GM12878 (cell line): ENCODE results near the gene C19orf44. TPM values are rescaled to one million over a fixed set of nuclear protein-coding genes. Genes with fewer than 3 reads are reported as not detected.

Experiments used
- ATAC-seq: fragments of 200-7000 bp; cut with Tn5 transposase; 3 replicates; pipeline ENCODE4 v1.9.1; 2020; ENCODE audit warnings: mild to moderate bottlenecking, moderate library complexity
- BruUV-seq: library from RNA; stranded (reverse); fragments of 400-500 nt; replicated peaks from 2 replicates; lab custom pipeline; 2021; lab: Mats Ljungman, UMichigan
- CTCF ChIA-PET: fragments of 300-600 bp; sonication (Branson Sonifier 250); formaldehyde crosslinking; extraction: SDS; loops from one replicate; lab custom pipeline; 2021; ENCODE audit warnings: inconsistent platforms; lab: Yijun Ruan, JAX
- POLR2A ChIA-PET: fragments of 350-600 bp; formaldehyde crosslinking; extraction: SDS; loops from one replicate; lab custom pipeline; 2021; ENCODE audit warnings: inconsistent platforms; lab: Charles Lee
- RAD21 ChIA-PET: fragments of 300-600 bp; sonication (Branson Sonifier 250); formaldehyde crosslinking; loops from one replicate; lab custom pipeline; 2023; ENCODE audit warnings: antibody characterized with exemption; ENCODE audit not compliant: unreplicated experiment; lab: Charles Lee
- SMC1A ChIA-PET: fragments of 300-600 bp; sonication (Branson Sonifier 250); formaldehyde crosslinking; loops from one replicate; lab custom pipeline; 2023; ENCODE audit not compliant: unreplicated experiment, uncharacterized antibody; lab: Charles Lee
- DNase-seq: peaks from one replicate; pipeline ENCODE4 v3.0.0-alpha.2; 2011; ENCODE audit warnings: low read depth, low spot score
- FAIRE-seq: peaks from 3 replicates; lab custom pipeline; 2011; peaks lifted over from hg19 to GRCh38; lab: Jason Lieb, UNC
- H2AFZ ChIP-seq: 2 replicates; pipeline ENCODE4 v1.6.0; 2011; ENCODE audit warnings: low read depth, low read length, control low read depth; ENCODE audit not compliant: control insufficient read depth
- H3K27ac ChIP-seq: 2 replicates; pipeline ENCODE4 v1.5.1; 2011; ENCODE audit warnings: control low read depth; ENCODE audit not compliant: control insufficient read depth, insufficient read depth
- H3K27me3 ChIP-seq, 2 experiments: replicated peaks in 1 of 2; 2 replicates each; pipeline versions ENCODE4 v1.6.0 to v1.6.1; 2011; ENCODE audit warnings: low read length in 1 of 2; ENCODE audit not compliant: control insufficient read depth in 2 of 2, insufficient read depth in 2 of 2
- H3K36me3 ChIP-seq, 2 experiments: 2 replicates each; pipeline ENCODE4 v1.5.1; 2011; ENCODE audit warnings: low read length in 1 of 2; ENCODE audit not compliant: control insufficient read depth in 2 of 2, insufficient read depth in 2 of 2
- H3K4me1 ChIP-seq: 2 replicates; pipeline ENCODE4 v1.6.1; 2011; ENCODE audit warnings: mild to moderate bottlenecking, low read length, moderate library complexity, mixed read lengths; ENCODE audit not compliant: control insufficient read depth, insufficient read depth
- H3K4me2 ChIP-seq: 2 replicates; pipeline ENCODE4 v1.6.0; 2011; ENCODE audit warnings: control low read depth; ENCODE audit not compliant: control insufficient read depth, insufficient read depth
- H3K4me3 ChIP-seq: fragments of 200-600 bp; sonication (generic); 2 replicates; pipeline ENCODE4 v1.5.1; 2016
- H3K79me2 ChIP-seq: 2 replicates; pipeline ENCODE4 v1.6.0; 2011; ENCODE audit warnings: low read length; ENCODE audit not compliant: control insufficient read depth, insufficient read depth
- H3K9ac ChIP-seq: 2 replicates; pipeline ENCODE4 v1.8.0; 2011; ENCODE audit warnings: low read length, control low read depth, mixed read lengths; ENCODE audit not compliant: control insufficient read depth, insufficient read depth
- H3K9me3 ChIP-seq: replicated peaks from 3 replicates; pipeline ENCODE4 v1.5.1; 2011; ENCODE audit warnings: mild to moderate bottlenecking, low read length; ENCODE audit not compliant: control insufficient read depth, insufficient read depth
- H4K20me1 ChIP-seq: 2 replicates; pipeline ENCODE4 v1.6.0; 2011; ENCODE audit not compliant: control insufficient read depth, insufficient read depth
- CREM ChIP-seq: IDR thresholded peaks from 2 replicates; pipeline ENCODE4 v1.6.1; 2014; ENCODE audit warnings: antibody characterized with exemption, low read depth
- KLF5 ChIP-seq: fragments of 450-650 bp; IDR thresholded peaks from 2 replicates; pipeline ENCODE4 v1.6.1; 2014; ENCODE audit warnings: mild to moderate bottlenecking; ENCODE audit not compliant: partially characterized antibody
- NR2F1 ChIP-seq: fragments of 450-650 bp; conservative IDR thresholded peaks from 2 replicates; pipeline ENCODE4 v1.6.1; 2017; ENCODE audit warnings: mild to moderate bottlenecking
- POLR2A ChIP-seq: IDR thresholded peaks from 2 replicates; pipeline ENCODE4 v1.6.1; 2011; ENCODE audit warnings: low read depth, mild to moderate bottlenecking, low read length
- POLR2AphosphoS5 ChIP-seq: IDR thresholded peaks from 2 replicates; pipeline ENCODE4 v1.6.1; 2011; ENCODE audit warnings: mild to moderate bottlenecking, low read length, inconsistent platforms
- SRF ChIP-seq, 2 experiments: IDR thresholded peaks; 2 replicates each; pipeline ENCODE4 v1.6.1; 2011; ENCODE audit warnings: low read depth in 2 of 2, low read length in 2 of 2, mild to moderate bottlenecking in 1 of 2, moderate library complexity in 1 of 2
- STAT3 ChIP-seq: IDR thresholded peaks from 2 replicates; pipeline ENCODE4 v1.6.1; 2011; ENCODE audit warnings: low read depth, low read length, improper control_type of control experiment
- ZNF622 ChIP-seq: fragments of 450-650 bp; IDR thresholded peaks from 2 replicates; pipeline ENCODE4 v1.6.1; 2017; ENCODE audit warnings: mild to moderate bottlenecking, inconsistent platforms
- WGBS: methylation state at CpG from one replicate; pipeline ENCODE4 v1.1.6; 2016; ENCODE audit warnings: low lambda C conversion rate; ENCODE audit not compliant: insufficient replicate concordance, insufficient coverage; ENCODE audit errors: missing lambda C conversion rate; 5-methylcytosine and 5-hydroxymethylcytosine counted together
- in situ Hi-C: fragments of 300-500 bp; cut with MboI; formaldehyde crosslinking; loops from 9 replicates; pipeline ENCODE4 v1.14.3; 2018; ENCODE audit warnings: mixed read lengths
- intact Hi-C: fragments of 100-400 bp; cut with micrococcal nuclease; formaldehyde crosslinking; loops from one replicate; pipeline ENCODE4 v1.14.2; 2022; ENCODE audit not compliant: unreplicated experiment
- polyA plus RNA-seq, 11 experiments: library from polyadenylated mRNA; depleted of rRNA in 4 of 11; unstranded in 6 of 11; stranded (reverse) in 5 of 11; fragments of >200 nt; fragmentation: Nextera tagmentation in 4 of 11; fragmentation: Illumina TruSeq in 1 of 11; extraction: Ambion mirVana in 4 of 11; extraction: Trizol in 1 of 11; gene quantifications; 1 replicate in 1 of 11; 2 replicates in 10 of 11; pipeline versions ENCODE4 v1.2.1 to v1.2.3, GENCODE V29; 2011 to 2016; ENCODE audit warnings: inconsistent platforms in 2 of 11, missing spikeins in 2 of 11, low read depth in 1 of 11
- total RNA-seq, 4 experiments: library from RNA; depleted of rRNA in 3 of 4; stranded (reverse); fragments of >200 nt in 3 of 4; fragmentation: Illumina TruSeq in 1 of 4; extraction: Trizol in 1 of 4; gene quantifications; 2 replicates each; pipeline versions ENCODE4 v1.2.1 to v1.2.3, GENCODE V29; 2013 to 2021

The C19orf44 gene
- total and polyA plus RNA-seq, 10 of the 15 experiments (the other 5 are each of a cell fraction or from before 2014, with no cell fraction given), result 0.26 to 5.2 (median 3.6) TPM

- RAD21 ChIA-PET, result no interaction called here
- in situ Hi-C loops, result no loop called here
- DNase-seq (no peak), FAIRE-seq (no peak), ATAC-seq (no peak)
- no peaks in the 10 kb centered on the region for H3K9me3 ChIP-seq
- SMC1A ChIA-PET, result no interaction called here
- H3K36me3 ChIP-seq, result peaks cover 27 to 67% of the 10 kb centered on the region in 2 experiments
- H3K4me3 ChIP-seq, result no peak overlapping the region
- H3K27ac ChIP-seq, result no peak overlapping the region
- no peak overlapping the region for H3K9ac ChIP-seq
- 0 out of 4 replicates have a peak, but pooled peaks of 1 of the 2 experiments have one; percentile 18 for TF ChIP-seq SRF (IDR thresholded peaks at IDR 0.05; ENCODE audit: low read depth in 2 of 2, low read length in 2 of 2)
- no peak for TF ChIP-seq KLF5
- no peak for TF ChIP-seq STAT3
- no peak for TF ChIP-seq ZNF622
- POLR2A ChIA-PET, result no interaction called here
- no peaks in the 10 kb centered on the region for H3K79me2 ChIP-seq
- H3K4me1 ChIP-seq, result no peaks in the 10 kb centered on the region
- H2AFZ ChIP-seq, result no peak overlapping the region
- H3K4me2 ChIP-seq, result no peak overlapping the region
- CTCF ChIA-PET, result no interaction called here
- H3K27me3 ChIP-seq, result no peaks in the 10 kb centered on the region
- no TSS peak for BruUV-seq
- no peaks in the 10 kb centered on the region for H4K20me1 ChIP-seq
- WGBS, result 97% methylated on average over 46 of the region's 54 CpGs
- intact Hi-C loops, result no loop called here
These were observed 29.0 kb downstream of the C19orf44 start for GRCh38 chr19:16524991-16525734.

DNA sequence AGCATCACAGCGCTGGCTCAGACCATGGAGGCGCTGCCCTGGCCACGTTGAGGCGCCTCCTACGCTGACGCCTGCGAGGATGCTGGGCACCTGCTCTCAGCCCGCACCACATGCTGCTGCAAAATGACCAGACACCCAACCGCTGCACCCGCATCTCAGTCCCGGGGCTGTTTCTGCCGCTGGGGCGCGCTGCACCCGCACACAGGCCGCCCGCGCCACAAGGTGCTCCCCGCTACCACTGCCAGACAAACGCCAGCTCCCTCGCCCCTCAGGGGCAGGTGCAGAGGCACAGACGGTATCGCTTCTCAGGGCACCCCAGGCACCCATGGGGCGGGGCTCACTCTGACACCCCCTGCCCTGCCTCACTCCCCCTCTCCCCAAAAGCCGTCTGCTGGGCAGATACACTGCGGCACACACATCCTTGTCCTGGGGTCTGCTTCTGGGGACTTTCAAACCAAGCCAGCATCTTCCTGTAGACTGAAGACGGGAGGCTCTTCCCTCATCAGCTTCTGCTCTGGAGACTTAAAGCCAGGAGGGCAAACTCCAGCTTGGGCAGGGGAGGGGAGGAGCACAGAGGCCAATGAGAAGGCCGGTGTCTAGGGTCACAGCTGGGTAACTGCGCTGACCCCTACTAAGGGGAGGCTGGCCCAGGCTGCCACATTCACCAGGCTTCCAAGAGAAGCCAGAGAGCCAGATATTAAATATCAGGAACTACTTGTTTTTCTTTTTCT, 29.7 kb downstream of the C19orf44 start:
- CTCF ChIA-PET, result no interaction called here
- no peaks in the 10 kb centered on the region for H3K27me3 ChIP-seq
- FAIRE-seq (no peak), ATAC-seq (no peak), DNase-seq (no peak)
- H3K4me1 ChIP-seq, result no peaks in the 10 kb centered on the region
- H3K79me2 ChIP-seq, result no peaks in the 10 kb centered on the region
- no peaks in the 10 kb centered on the region for H3K9me3 ChIP-seq
- no peak overlapping the region for H3K27ac ChIP-seq
- H3K4me2 ChIP-seq, result no peak overlapping the region
- in situ Hi-C loops (no loop called here), intact Hi-C loops (no loop called here)
- no peak overlapping the region for H2AFZ ChIP-seq
- H3K9ac ChIP-seq, result no peak overlapping the region
- POLR2A ChIA-PET, result no interaction called here
- SMC1A ChIA-PET, result no interaction called here
- no peak overlapping the region for H3K4me3 ChIP-seq
- 0 out of 2 replicates have a peak, but pooled peaks have one; percentile 35 for TF ChIP-seq POLR2AphosphoS5
- TF ChIP-seq POLR2A, result peak; percentile 39; the same call in 1 of the 2 replicates
- TF ChIP-seq NR2F1, result no peak
- TF ChIP-seq CREM, result no peak
- RAD21 ChIA-PET, result no interaction called here
- WGBS, result over 99% methylated on average over 22 of the region's 29 CpGs
- no TSS peak for BruUV-seq
- no peaks in the 10 kb centered on the region for H4K20me1 ChIP-seq
- H3K36me3 ChIP-seq, result peaks cover 27 to 67% of the 10 kb centered on the region in 2 experiments
